ENCODE measurements around the gene EXO5. TPM values are rescaled to one million over a fixed set of nuclear protein-coding genes. Genes with fewer than 3 reads are reported as not detected.

The EXO5 gene
- total RNA-seq (2022) (2.2 and 3.1 TPM in 2 replicates), Bru-seq, nascent RNA (percentile 43 among the genes with signal in this experiment), BruChase-seq, experiment 1, labeled RNA remaining after a 6-hour chase (percentile 42 among the genes with signal in this experiment), BruChase-seq, experiment 2, labeled RNA remaining after a 2-hour chase (percentile 53 among the genes with signal in this experiment)
- long read RNA-seq, partial matches to known transcripts: 0 of 6 reads
- long read RNA-seq, other reads (novel, unspliced or antisense): 2 of 6 reads

- Mint-ChIP-seq H3K36me3 (ENCODE audit: insufficient read depth, unreplicated experiment) (peaks cover 3% of the 10 kb centered on the region), H3K27me3 (ENCODE audit: insufficient read depth, unreplicated experiment) (no peaks in the 10 kb centered on the region), H3K4me1 (ENCODE audit: insufficient read depth, unreplicated experiment) (no peaks in the 10 kb centered on the region), H3K4me3 (ENCODE audit: unreplicated experiment) (peak within 1 kb of the TSS; percentile 76), H3K9me3 (ENCODE audit: unreplicated experiment) (peaks cover 8% of the 10 kb centered on the region), H3K27ac (ENCODE audit: low read depth, unreplicated experiment) (peak within 1 kb of the TSS; percentile 64)
- BruUV-seq (replicated peaks): TSS peak; percentile 51
- intact Hi-C loops (cut with micrococcal nuclease): no loop called here
- CTCF ChIA-PET: no interaction called here
- DNase-seq (ENCODE audit: unreplicated experiment): peak; percentile 51
- TF ChIP-seq CTCF (IDR thresholded peaks at IDR 0.05; ENCODE audit: unreplicated experiment): no peak
- POLR2A ChIA-PET: interaction anchor here (0.5 to 1.0 kb wide), 2 partner anchors 24 to 50 kb away, joined by 3 to 4 read pairs; no protein-coding TSS in a partner anchor
Measured at GRCh38 chr1:40508375-40509341, at the start of gene EXO5. EXO5 (plus strand) TSS chr1:40508767; CDS start chr1:40514545, 5,778 bp downstream.

GRCh38 chr1:40462956-40463590, 45.5 kb upstream of the EXO5 start:
- TF ChIP-seq CTCF (IDR thresholded peaks at IDR 0.05; ENCODE audit: unreplicated experiment): no peak
- ChIA-PET CTCF (no interaction called here), POLR2A (interaction anchor here (0.7 kb wide), 1 partner anchor 52 kb away, joined by 3 read pairs; no protein-coding TSS in a partner anchor)
- H3K36me3 Mint-ChIP-seq (ENCODE audit: insufficient read depth, unreplicated experiment): peaks cover 33% of the 10 kb centered on the region
- H3K9me3 Mint-ChIP-seq (ENCODE audit: unreplicated experiment): peaks cover 54% of the 10 kb centered on the region
- H3K27ac Mint-ChIP-seq (ENCODE audit: low read depth, unreplicated experiment): no peak overlapping the region
- no peaks in the 10 kb centered on the region for H3K27me3 Mint-ChIP-seq (ENCODE audit: insufficient read depth, unreplicated experiment)
- no TSS peak for BruUV-seq (replicated peaks)
- intact Hi-C loops (cut with micrococcal nuclease): no loop called here
- no peak overlapping the region for H3K4me3 Mint-ChIP-seq (ENCODE audit: unreplicated experiment)
- H3K4me1 Mint-ChIP-seq (ENCODE audit: insufficient read depth, unreplicated experiment): no peaks in the 10 kb centered on the region
- no peak for DNase-seq (ENCODE audit: unreplicated experiment)

- H3K27ac Mint-ChIP-seq (ENCODE audit: low read depth, unreplicated experiment): no peak overlapping the region
- ChIA-PET CTCF (no interaction called here), POLR2A (no interaction called here)
- no TSS peak for BruUV-seq (replicated peaks)
- no peak for DNase-seq (ENCODE audit: unreplicated experiment)
- peaks cover 53% of the 10 kb centered on the region for H3K9me3 Mint-ChIP-seq (ENCODE audit: unreplicated experiment)
- H3K27me3 Mint-ChIP-seq (ENCODE audit: insufficient read depth, unreplicated experiment): no peaks in the 10 kb centered on the region
- H3K36me3 Mint-ChIP-seq (ENCODE audit: insufficient read depth, unreplicated experiment): no peaks in the 10 kb centered on the region
- no peaks in the 10 kb centered on the region for H3K4me1 Mint-ChIP-seq (ENCODE audit: insufficient read depth, unreplicated experiment)
- intact Hi-C loops (cut with micrococcal nuclease): no loop called here
- no peak for TF ChIP-seq CTCF (IDR thresholded peaks at IDR 0.05; ENCODE audit: unreplicated experiment)
- H3K4me3 Mint-ChIP-seq (ENCODE audit: unreplicated experiment): no peak overlapping the region
Measured at GRCh38 chr1:40469327-40469726, 39.2 kb upstream of the EXO5 start.

- no TSS peak for BruUV-seq (replicated peaks)
- no peak overlapping the region for H3K4me3 Mint-ChIP-seq (ENCODE audit: unreplicated experiment)
- no peak for DNase-seq (ENCODE audit: unreplicated experiment)
- ChIA-PET CTCF (no interaction called here), POLR2A (no interaction called here)
- no peaks in the 10 kb centered on the region for H3K36me3 Mint-ChIP-seq (ENCODE audit: insufficient read depth, unreplicated experiment)
- no peaks in the 10 kb centered on the region for H3K27me3 Mint-ChIP-seq (ENCODE audit: insufficient read depth, unreplicated experiment)
- intact Hi-C loops (cut with micrococcal nuclease): no loop called here
- peaks cover 6% of the 10 kb centered on the region for H3K4me1 Mint-ChIP-seq (ENCODE audit: insufficient read depth, unreplicated experiment)
- no peak for TF ChIP-seq CTCF (IDR thresholded peaks at IDR 0.05; ENCODE audit: unreplicated experiment)
- peaks cover 27% of the 10 kb centered on the region for H3K9me3 Mint-ChIP-seq (ENCODE audit: unreplicated experiment)
- no peak overlapping the region for H3K27ac Mint-ChIP-seq (ENCODE audit: low read depth, unreplicated experiment)
Measured at GRCh38 chr1:40475268-40475667, 33.3 kb upstream of the EXO5 start.
